GM19463 (cell line): ENCODE data around the gene TBC1D14.
"Not testable (repeated sequence)": the region's sequence is repeated elsewhere in the genome, so short reads cannot be mapped to it uniquely, and the experiment has no call there.

Source experiments
- ATAC-seq: cut with Tn5 transposase; IDR thresholded peaks from one replicate; pipeline ENCODE4 v1.9.1; 2021; ENCODE audit warnings: mild to moderate bottlenecking, moderate library complexity; ENCODE audit not compliant: unreplicated experiment

Gene TBC1D14

DNA sequence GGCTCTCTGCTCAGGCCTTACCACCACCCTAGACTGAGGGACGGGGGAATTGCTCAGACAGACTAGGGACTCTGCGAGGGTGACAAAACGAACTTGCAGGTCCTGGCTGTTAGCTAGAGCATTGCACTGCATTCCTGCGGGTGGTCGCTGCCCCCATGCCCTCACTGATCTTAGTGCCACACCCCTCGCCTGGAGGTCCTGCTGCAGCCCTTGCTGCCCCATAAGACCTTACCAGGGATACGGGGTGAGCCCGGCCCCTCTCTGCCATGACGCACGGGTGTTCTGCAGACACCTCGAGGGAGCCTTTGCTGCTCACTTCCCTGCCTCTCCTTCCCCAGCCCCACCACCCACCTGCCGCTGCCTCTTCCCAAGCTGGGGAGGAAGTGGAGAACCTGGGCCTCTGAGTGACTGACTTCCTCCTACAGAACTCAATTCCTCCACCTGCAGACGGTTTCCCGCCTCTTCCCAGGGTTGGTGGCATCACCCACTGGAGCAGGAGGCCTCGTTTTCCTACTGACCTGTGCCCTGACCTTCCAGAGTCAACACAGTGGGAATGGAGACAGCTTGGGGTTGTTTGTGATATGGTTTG, 19.8 kb upstream of the TBC1D14 start:
- no peak for ATAC-seq

- ATAC-seq = no peak
Measured at GRCh38 chr4:6890358-6890757, 19.3 kb upstream of the TBC1D14 start.

DNA sequence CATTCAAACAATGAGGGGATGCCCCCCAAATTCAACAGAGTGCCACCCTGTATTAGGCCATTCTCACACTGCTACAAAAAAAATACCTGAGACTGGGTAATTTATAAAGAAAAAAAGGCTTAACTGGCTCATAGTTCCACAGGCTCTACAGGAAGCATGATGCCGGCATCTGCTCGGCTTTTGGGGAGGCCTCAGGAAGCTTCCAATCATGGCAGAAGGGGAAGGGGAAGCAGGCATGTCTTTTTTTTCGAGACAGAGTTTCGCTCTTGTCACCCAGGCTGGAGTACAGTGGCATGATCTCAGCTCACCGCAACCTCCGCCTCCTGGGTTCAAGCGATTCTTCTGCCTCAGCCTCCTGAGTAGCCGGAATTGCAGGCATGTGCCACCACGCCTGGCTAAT, 18.7 kb upstream of the TBC1D14 start:
- not testable (repeated sequence) for ATAC-seq

DNA sequence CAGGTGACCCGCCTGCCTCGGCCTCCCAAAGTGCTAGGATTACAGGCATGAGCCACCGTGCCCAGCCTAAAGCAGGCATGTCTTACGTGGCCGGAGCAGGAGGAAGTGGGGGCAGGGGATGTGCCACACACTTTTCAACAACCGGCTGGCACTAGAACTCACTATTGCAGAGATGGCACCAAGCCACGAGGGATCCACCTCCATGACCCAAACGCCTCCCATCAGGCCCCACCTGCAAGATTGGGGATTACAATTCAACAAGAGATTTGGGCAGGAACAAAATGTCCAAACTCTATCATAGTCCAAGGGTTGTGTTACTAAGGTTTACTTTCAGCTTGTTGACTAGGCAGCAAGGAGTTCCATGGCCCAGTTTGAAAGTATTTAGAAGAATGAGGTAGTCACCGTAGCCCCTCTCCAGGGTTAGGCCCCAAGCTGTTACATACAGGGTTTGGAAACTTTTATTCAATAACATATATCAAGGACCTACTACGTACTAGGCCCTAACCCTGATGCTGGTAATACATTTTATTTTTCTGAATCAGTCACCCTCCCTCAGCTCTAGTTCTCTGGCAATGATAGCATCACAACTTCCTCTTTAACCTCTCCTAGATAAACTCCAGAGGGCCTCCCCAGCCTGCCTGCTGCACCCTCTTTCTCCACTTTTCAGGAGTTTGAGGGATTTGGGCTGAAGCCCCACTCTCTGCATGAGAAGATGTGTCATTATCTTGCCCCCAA, 18.0 kb upstream of the TBC1D14 start:
- ATAC-seq = no peak

DNA sequence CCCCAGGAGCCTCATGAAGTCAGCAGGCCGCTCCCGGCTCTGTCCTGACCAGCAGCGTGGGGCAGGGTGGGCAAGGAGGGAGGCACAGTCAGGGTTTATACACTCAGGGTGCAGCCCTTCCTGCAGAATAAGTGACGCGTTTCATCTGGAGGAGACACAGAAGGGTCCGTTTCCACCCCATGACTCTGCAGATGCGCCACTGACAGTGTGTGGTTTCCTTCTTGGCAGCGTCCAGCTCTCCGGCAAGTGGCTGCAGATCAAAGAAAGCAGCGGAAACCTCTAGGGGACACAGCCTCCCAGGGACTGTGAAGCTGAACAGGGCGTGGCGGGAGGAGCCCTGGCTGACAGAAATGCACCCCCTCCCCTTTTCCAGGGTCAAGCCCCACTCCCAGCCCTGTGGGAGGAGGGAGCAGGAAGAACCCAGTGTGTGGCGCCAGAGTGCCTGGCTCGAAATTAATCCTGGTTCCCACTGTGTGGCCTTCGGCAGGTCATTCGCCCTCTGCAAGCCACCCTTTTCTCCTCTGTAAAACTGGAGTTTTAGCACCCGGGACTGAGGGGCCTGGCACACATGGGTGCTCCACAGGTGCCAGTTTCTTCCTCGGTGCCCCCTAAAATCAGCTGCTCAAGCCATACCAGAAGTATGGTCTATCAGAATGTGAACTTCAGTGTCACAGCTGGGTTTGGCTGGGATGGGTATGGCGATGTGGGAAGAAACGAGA, 17.3 kb upstream of the TBC1D14 start:
- peak; percentile 48 for ATAC-seq

GRCh38 chr4:6892909-6893202, 16.8 kb upstream of the TBC1D14 start:
- no peak for ATAC-seq

GRCh38 chr4:6893449-6894085, 16.1 kb upstream of the TBC1D14 start:
- ATAC-seq = no peak

DNA sequence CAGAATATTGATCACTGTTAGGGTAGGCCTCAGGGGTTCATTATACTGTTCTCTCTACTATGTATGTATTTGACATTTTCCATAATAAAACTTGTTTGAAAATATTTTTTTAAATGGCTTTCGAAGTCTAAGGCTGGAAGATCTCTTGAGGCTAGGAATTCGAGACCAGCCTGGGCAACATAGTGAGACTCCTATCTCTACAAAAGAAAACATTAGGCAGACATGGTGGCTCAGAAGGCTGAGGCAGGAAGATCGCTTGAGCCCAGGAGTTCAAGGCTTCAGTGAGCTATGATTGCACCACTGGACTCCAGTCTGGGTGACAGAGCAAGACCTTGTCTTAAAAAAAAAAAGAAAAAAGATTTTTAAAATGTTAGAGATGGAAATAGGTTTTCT, 15.5 kb upstream of the TBC1D14 start:
- ATAC-seq = no peak

DNA sequence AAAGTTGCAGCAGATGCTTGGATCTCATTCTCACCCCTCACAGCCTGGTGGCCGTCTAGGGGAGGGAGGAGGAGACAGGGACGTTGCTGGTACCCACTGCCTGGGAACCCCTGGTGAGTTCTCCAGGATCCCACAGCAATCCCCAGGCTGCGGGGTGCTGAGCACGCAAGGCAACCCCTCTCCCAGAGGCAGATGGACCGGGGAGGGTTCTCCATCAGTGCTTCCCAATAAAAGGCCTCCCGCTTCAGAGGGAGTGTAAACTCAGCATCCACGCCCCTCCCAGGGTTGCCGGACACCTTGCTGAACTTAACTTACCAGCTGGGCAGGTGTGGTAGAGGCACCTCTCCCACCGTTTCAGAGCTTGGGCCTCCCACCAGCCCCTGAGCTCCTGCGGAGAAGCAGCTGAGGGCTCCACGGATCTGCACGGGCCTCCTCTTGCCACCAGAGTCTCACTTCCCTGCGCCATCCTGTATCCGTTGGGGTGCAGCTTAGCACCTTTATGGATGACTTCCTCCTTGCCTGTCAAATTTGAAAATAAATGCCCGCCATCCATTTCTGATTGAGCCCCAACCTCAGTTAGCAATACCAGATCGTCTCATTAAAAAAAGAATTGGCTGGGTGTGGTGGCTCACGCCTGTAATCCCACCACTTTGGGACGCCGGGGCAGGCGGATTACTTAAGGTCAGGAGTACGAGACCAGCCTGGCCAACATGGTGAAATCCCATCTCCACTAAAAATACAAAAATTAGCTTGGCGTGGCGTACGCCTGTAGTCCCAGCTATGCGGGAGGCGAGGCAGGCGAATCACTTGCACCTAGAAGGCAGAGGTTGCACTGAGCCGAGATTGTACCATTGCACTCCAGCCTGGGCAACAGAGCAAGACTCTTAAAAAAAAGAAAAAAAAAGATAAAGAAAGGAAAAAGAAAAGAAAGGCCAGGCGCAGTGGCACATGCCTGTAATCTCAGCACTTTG, 14.8 kb upstream of the TBC1D14 start:
- no peak for ATAC-seq

GRCh38 chr4:6896035-6896434, 13.6 kb upstream of the TBC1D14 start:
- ATAC-seq = no peak

DNA sequence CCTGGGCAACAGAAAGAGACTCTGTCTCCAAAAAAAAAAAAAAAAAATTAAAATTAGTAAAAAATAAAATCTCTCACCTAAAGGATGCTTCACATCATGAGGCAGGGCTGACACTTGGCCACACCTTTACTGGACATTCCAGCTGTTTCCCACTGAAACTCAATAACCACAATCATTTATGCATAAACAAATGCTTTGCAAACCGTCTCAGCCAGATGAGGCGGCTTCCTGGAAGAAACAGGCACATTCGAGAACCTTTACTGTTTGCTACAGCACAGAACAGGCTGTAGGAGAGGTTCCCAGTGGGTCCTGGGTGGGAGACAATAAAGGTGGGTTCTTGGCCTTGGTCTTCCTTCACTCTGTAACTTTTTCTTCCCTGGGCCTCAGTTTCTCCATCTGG, 10.9 kb upstream of the TBC1D14 start:
- ATAC-seq = no peak

DNA sequence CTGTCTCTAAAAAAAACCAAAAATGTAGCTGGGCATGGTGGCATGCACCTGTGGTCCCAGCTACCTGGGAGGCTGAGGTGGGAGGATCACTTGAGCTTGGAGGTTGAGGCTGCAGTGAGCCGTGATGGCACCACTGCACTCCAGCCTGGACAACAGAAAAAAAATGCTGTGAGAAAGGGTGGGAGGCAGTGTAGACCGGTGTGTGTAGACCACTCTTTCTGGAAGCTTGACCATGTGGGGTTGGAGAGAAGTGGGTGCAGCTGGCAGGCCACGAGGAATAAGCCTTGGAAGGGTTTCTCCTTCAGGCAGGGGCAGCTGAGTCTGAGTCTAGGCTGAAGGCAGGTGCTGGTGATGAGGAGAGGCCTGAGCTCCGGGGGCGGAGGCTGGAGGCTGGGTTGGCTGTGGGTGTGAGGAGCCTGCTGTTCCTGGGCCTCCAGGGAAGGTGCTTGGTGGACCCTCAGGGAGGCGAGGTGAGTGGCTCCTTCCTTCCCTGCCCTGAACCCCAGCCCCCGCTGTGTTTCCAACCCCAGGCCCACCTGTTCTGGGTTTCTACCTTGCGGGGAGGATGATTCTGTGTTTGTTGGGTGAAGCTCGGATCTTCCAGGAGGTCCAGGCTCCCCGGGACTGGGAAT, 9.3 kb upstream of the TBC1D14 start:
- no peak for ATAC-seq

DNA sequence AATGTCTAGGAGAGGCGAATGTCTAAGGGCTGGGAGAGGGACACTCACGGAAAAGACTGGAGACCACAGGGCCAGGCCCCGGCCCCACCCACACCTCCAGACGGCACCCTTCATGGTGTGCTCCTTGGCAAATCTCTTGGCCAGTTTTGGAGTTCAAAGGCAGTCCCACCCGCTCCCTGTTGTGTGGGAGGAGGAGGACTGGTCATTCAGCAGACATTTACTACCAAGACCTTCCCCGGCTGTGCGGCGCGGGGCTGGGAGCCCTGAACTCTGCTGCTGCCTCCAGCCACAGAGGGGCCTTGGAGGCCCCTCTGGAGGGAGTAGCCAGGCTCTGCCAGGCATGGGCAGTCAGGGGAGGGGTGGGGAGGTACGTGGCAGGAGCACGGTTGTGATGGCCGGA, 8.7 kb upstream of the TBC1D14 start:
- ATAC-seq = no peak

GRCh38 chr4:6901669-6902317, 7.8 kb upstream of the TBC1D14 start:
- ATAC-seq = no peak

GRCh38 chr4:6902318-6903042, 7.1 kb upstream of the TBC1D14 start:
- ATAC-seq = no peak

DNA sequence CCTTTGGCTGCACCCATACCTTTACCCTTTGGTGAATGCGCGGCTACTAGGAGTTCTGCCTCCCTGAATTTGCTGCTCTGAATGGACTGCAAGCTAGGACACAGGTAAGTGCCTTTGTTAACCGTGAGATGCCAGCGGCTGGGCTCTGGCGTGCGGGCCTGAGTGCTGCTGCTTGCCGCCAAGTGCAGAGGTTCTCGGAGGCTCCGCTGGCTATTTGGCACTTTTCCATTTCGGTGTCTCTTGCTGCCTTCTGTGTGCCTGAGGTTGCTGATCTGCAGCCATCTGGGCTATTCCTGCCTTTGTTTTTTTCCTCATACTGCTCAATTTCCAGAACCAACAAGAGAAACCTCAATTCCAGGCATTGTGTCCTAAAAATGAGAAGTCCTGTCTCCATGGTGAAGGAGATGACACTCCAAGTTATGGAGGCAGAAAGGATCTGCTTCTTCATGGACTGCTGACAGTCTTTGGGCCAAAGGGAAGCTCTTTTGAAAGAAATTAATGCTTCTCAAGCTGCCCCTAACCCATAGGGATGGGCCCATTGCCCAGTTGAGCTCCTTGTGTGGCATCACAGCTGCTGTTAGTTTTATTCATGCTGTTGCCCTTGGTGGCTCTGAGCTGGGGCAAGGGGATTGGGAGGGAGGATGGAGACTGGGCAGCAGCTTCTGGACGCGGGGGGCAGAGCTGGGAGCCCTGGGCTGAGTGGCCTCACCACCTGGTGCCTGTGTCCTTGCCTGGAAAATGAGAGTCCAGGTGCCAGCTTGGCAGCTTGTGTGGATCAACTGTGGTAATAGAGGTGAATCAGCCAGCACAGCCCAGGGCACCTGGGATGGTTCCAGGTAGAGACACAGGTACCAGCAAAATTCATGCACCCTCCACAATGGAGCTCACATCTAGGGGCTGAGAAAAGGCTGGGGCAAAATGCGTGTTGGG, 3.8 kb upstream of the TBC1D14 start:
- no peak for ATAC-seq

GRCh38 chr4:6906486-6906885, 3.1 kb upstream of the TBC1D14 start:
- ATAC-seq = not testable (repeated sequence)

- ATAC-seq = no peak
Measured at GRCh38 chr4:6907658-6908191, 1.9 kb upstream of the TBC1D14 start.
